ENCODE measurements around the gene CCDC121.
A peak's percentile ranks its signal among the peaks of the same experiment; 100 is the strongest.

Gene CCDC121

GRCh38 chr2:27583390-27583915 is 45.4 kb downstream of the CCDC121 start:
- POLR2A ChIA-PET, result no interaction called here
- CTCF ChIA-PET, result interaction anchor here (1.1 kb wide), 1 partner anchor 9 kb away, joined by 6 read pairs; no protein-coding TSS in a partner anchor
- no peak for TF ChIP-seq CTCF (IDR thresholded peaks at IDR 0.05; ENCODE audit: control extremely low read depth, extremely low read depth, low read depth, missing control alignments)
- DNase-seq (ENCODE audit: extremely low spot score), result no peak

- ChIA-PET POLR2A (no interaction called here), CTCF (interaction anchor here (1.1 kb wide), 1 partner anchor 8 kb away, joined by 6 read pairs; no protein-coding TSS in a partner anchor)
- no peak for TF ChIP-seq CTCF (IDR thresholded peaks at IDR 0.05; ENCODE audit: control extremely low read depth, extremely low read depth, low read depth, missing control alignments)
- DNase-seq (ENCODE audit: extremely low spot score), result peak; percentile 91
Observed at GRCh38 chr2:27582695-27583389, 46.0 kb downstream of the CCDC121 start, which contains the start of gene ZNF512. TSS of gene ZNF512 (plus strand) at chr2:27583042. CDS start at chr2:27583113, 71 bp downstream.

GRCh38 chr2:27582129-27582694 is 46.6 kb downstream of the CCDC121 start:
- DNase-seq (ENCODE audit: extremely low spot score), result no peak
- CTCF ChIA-PET, result interaction anchor here (1.1 kb wide), 1 partner anchor 8 kb away, joined by 6 read pairs; no protein-coding TSS in a partner anchor
- POLR2A ChIA-PET, result no interaction called here
- no peak for TF ChIP-seq CTCF (IDR thresholded peaks at IDR 0.05; ENCODE audit: control extremely low read depth, extremely low read depth, low read depth, missing control alignments)

GRCh38 chr2:27581417-27582128 is 47.2 kb downstream of the CCDC121 start:
- TF ChIP-seq CTCF (IDR thresholded peaks at IDR 0.05; ENCODE audit: control extremely low read depth, extremely low read depth, low read depth, missing control alignments), result no peak
- ChIA-PET CTCF (no interaction called here), POLR2A (no interaction called here)
- no peak for DNase-seq (ENCODE audit: extremely low spot score)

All from GM10248 (cell line).